ENCODE data around the gene ITGA8.

- TF ChIP-seq CTCF (IDR thresholded peaks at IDR 0.05; ENCODE audit: low read length) (no peak), EZH2 (IDR thresholded peaks at IDR 0.05; ENCODE audit: borderline replicate concordance, low read length) (no peak)
Measured at GRCh38 chr10:15591937-15592336, 127.8 kb downstream of the ITGA8 start.

All from OCI-LY1 (cell line).